GM19043 (cell line): Measurements from ENCODE around the gene PAX5.

Source experiments
- ATAC-seq: cut with Tn5 transposase; IDR thresholded peaks from one replicate; pipeline ENCODE4 v1.9.1; 2021; ENCODE audit warnings: low read depth; ENCODE audit not compliant: unreplicated experiment

The PAX5 gene

DNA sequence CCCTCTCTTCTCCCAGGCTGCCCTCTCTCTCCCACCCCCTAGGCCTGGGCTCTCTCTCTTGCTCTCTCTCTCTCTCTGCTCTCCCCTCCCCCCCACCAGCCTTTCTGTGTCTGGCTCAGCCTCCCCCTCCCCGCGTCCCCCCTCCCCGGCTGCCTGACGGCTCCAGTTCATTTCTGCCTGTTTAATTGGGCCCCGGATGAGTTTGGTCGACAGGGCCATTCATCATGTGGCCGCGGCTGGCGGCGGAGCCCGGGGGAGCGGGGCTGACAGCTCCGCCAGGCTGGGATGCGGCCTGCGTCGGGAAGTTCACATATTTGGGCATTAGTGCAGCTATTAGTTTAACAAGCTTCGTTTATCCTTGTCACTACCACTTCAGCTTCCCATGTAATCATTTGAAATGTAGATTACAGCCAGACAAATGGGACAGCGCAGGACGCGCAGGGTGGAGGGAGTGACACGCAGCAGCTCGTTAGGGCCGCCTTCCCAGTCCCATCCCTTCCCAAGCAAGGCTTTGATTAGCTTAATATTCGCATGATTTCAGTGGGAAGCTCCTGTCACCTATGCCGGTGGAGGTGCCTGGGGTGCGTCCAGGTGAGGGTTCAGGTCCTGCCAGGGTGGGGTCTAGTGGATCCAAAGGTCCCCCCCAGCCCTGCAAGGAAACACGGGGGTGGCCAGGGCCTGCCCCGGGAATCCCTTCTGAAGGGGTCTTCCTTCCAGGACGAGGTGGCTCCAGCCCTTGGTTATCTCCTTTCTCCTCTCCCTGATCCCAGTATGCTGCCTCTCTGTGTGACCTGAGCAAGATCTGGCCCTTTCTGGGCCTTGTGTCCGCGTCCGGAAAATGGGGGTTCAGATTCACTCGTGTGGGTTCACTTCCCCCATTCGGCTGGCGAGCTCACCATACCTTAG is 214.8 kb downstream of the PAX5 start:
- no peak for ATAC-seq

GRCh38 chr9:36818242-36818938 is 215.7 kb downstream of the PAX5 start:
- ATAC-seq: no peak

DNA sequence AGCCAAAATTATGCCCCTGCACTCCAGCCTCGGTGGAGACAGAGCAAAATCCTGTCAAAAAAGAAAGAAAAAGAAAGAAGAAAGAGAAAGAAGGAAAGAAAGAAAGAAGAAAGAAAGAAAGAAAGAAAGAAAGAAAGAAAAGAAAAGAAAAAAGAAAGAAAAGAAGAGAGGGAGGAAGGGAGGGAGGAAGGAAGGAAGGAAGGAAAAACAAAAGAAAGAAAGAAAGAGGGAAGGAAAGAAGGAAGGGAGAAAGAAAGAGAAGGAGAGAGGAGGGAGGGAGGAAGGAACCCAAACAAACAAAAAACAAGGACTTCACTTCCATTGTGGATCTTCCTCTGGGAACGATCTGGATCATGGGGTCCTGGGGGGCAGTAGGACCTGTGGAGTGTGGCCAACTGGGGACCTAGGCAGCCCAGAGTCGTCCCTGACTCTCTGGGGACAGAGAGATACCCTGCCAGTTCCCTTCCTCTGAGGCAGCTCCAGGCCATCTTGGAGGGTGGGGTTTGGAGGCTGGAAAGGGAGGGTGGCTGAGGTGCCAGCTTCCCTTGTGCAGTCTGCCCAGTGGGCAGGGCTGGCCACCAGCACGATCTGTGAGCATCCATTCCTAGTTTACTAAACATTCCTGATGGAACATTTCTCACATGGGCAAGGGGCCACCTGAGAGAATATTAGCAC is 216.8 kb downstream of the PAX5 start:
- no peak for ATAC-seq

- ATAC-seq: no peak
Observed at GRCh38 chr9:36816371-36816770, 217.7 kb downstream of the PAX5 start.

DNA sequence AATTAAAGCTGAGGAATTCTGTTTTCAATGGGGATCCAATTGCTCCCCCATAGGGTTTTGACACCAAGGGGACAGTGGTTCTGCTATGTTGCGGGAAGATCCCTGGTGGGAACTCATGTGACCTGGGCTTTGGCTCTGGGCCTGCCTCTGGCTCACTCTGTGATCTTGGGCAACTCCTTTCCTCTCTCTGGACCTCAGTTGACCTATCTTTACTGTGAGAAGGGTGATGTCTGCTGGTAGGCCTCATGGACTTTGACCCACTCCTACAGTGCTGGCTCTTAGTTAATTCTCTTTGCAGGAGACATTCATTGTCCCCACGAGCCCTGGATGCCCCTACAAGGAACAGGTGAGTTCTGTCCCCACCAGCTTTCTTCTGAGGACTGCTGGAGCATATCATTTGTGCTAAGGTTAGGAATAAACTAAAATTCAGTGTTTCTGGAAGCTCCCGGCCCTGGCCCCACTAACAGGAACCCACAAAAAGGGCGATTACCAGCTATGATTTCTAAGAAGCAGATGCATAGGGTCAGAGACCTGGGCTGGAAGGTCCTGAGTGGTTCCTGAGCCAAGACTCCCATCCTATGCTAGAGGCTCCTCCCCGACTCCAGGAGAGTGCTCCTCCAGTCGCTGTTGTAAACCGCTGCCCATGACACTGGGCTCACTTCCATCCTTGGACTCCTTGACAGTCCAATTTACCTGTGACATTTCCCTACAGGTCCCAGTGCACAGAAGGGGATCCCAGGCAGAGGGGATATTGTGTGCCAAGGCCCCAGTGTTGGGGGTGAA is 218.3 kb downstream of the PAX5 start:
- no peak for ATAC-seq

GRCh38 chr9:36815023-36815422 is 219.0 kb downstream of the PAX5 start:
- ATAC-seq: no peak

- ATAC-seq: no peak
Observed at GRCh38 chr9:36813154-36813553, 220.9 kb downstream of the PAX5 start.

- no peak for ATAC-seq
Observed at GRCh38 chr9:36812556-36812955, 221.5 kb downstream of the PAX5 start.

GRCh38 chr9:36808251-36808650 is 225.8 kb downstream of the PAX5 start:
- no peak for ATAC-seq

- no peak for ATAC-seq
Observed at GRCh38 chr9:36803961-36804360, 230.1 kb downstream of the PAX5 start.

GRCh38 chr9:36802201-36802920 is 231.7 kb downstream of the PAX5 start:
- ATAC-seq: no peak

- no peak for ATAC-seq
Observed at GRCh38 chr9:36800455-36800854, 233.6 kb downstream of the PAX5 start.

GRCh38 chr9:36798350-36799065 is 235.6 kb downstream of the PAX5 start:
- ATAC-seq: no peak

DNA sequence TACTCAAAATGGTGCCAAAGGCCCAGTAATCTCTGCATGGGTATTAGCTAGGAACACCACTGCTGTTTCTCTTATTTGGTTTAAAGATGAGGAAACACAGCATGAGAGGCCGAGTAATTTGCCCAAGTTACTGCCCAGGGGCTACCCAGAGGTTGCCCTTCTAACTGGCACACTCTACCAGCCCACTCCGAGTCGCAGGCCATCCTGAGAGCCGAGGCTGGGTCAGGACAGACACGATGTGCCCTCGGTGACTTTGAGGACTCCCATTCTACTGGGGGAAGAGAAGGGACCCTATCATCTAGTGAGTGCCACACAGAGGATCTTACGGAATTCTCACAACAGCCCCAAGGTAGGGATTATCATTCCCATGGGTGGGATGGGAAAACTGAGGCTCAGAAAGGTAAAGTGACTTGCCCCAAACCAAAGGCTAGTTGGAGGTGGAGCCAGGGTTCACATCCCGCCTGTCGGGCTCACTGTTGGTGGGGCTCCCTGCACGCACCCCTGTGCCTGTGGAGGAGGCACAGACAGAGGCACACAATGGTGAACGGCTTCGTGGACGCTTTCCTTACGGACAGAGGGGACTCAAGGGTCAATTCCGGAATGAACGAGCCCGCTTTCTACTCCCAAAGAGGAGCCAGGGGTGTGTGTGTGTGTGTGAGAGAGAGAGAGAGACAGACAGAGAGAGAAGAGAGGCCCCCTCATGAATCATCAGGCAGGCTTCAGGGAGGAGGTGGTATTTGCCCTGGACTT is 236.4 kb downstream of the PAX5 start:
- ATAC-seq: no peak

DNA sequence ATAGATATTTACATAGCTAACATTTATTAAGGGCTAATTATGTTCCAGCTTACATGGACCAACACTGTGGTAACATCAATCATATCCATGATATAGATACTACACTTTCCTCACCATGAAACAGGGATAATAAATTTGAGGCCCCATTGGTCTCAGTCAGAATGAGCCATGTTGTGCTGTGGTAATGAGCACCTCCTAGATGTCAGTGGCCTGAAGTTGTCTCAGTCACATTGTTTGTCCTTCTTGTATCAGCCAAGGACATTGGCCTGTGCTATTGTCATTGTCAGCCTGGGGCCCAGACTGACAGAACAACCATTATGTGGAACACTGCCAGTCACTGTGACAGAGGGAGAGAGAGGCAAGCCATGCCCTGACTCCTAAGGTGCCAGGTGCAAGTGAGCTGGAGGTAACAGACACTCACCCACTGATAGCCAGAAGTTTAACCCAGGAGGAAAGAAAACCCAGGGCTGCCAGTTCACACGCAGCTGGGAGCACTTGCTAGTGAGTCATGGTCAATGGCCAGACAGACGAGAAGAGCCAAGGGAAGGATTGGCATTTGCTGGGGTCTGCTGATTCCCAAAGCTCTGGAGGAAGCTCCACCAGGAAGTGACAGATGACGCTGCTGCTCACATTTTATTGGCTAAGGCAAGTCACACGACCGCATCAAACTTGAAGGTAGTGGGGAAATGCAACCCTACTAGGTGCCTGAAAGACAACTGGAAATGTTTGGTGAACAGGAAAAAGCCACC is 237.2 kb downstream of the PAX5 start:
- no peak for ATAC-seq

GRCh38 chr9:36794461-36794860 is 239.6 kb downstream of the PAX5 start:
- no peak for ATAC-seq

DNA sequence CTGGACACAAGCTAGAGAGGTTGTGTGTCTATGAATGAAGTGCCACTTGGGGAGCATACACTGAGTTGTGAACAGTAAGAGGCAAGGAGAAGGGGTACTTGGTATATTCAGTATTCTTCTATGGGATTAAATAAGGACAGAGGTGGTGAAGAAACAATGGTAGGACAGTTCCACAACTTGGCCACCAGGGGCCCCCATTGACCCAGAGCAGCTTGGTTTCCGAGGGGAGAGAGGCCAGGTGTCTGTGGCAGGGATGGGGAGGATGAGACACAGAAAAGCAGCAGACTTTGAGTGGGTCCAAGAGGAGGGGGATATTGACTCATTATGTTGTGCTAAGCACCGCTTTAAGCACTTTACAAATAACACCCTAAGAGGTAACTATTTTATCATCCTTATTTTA is 240.8 kb downstream of the PAX5 start:
- ATAC-seq: no peak
